Superior temporal gyrus (tissue), 1 donor: Measurements from ENCODE around the gene SLX4.

ENCODE experiments used
- DNase-seq: peaks from one replicate; pipeline ENCODE4 v3.0.0-alpha.2; 2016; ENCODE audit errors: extremely low spot score

SLX4 gene

DNA sequence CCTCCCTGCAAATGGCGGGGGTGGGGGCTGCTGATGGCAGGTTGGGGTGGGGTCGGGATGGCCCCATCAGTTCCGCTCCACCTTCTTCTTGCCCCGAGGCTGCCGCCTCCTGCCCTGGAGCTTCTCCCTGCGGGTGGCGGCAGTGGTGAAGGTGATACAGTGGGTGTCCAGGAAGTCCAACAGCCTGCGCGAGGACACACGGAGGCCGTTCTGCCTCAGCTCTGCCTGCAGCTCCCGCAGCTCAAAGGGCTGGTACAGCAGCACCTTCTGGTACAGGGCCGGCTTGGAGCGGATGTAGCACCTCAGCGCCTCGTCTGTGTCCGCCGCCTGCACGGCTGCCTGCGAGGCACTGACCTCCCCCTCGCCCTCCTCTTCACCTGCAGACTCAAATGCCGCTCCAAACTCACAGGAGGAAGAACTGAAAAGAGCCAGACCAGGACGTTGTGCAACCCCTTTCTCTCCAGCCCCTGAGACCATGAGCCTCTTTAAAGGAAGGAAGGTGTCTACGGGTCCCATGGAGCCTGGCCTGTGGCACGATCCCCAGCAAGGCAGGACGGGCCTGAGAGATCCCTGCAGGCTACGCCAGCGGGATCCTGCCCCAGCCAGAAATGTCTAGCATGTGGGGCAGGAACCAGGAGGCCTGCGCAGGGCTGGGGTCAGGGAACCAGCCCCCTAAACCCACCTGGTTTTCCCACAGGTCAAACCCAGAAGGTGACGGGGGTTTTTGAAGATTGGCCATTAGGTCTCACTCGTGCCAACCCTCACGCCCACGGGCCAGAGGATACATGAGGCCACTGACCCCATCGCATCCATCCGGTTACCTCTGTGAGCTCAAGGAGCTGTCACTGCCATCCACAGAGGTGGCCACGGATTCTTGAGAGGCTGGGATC lies 28.9 kb downstream of the SLX4 start:
- no peak for DNase-seq

DNA sequence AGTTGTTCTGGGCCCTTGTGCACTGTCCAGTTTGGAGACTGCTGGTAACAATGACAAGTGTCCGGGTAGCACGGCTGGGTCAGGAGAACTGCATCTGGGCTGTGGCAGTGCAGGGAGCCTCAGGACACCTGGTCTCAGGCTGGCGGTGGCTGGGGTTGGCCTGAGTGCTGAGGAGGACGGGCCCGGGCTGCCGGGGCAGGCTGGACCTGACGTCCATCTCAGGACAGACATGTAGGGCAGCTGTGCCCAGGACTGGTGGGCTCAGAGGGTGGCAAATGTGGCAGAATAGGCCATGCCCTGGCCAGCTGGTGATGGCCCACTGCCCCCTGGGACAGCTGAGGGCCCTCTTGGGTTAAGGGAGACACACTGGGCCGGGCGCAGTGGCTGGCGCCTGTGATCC lies 30.0 kb downstream of the SLX4 start:
- DNase-seq, result no peak

DNA sequence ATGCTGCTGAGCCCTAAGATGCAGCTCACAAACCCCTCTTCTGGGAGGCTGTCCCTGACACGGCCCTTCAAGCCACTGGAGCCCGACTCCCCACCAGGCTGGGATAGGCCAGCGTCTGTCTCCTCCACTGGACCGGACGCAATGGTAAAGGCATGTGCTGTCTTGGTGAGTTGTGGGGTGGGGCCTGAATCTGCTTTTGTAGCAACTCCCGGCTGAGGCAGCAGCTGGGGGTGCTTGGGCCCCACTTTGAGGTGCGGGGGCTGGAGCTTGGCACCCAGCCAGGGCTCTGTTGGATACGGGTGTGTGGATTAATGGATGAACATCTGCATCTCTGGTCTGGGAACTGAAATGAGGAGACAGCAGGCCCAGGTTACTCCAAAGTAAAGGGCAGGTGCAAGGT lies 30.7 kb downstream of the SLX4 start:
- no peak for DNase-seq

DNA sequence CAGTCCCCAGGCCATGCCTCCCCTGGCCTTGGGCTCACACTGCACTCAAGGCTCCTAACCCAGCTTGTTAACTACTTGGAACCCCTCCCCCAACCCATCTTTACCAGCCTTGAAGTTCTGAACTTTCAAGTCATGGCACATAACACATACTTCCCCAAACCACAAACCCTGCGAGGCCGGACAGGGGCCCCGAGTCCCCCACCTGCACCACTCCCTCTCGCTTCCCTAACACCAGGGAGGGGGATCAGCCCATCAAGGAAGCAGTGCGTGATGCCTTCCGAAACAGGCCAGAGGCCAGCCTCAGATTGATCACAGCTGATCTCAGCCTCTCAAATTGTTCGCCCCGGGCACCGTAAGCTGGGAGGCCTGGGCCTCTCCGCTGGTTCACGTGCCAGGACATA lies 31.2 kb downstream of the SLX4 start:
- no peak for DNase-seq

DNA sequence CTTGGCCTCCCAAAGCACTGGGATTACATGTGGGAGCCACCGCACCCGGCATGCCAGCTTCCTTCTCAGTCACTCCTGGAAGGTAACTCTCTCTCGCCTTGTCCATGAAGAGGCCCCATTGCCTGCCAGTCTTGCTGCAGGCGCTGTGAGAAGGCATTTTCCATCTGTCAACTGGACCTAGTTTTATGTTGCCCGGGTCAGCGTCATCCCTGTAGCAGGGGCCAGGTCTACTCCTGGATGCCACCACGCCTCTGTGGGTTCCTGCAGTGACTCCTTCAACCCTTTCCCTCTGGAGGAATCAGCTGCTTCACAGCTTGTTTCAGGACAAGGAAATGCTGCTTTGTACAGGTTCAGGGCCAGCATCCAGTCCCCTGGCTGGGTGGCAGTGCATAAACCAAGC lies 31.6 kb downstream of the SLX4 start:
- DNase-seq, result no peak

DNA sequence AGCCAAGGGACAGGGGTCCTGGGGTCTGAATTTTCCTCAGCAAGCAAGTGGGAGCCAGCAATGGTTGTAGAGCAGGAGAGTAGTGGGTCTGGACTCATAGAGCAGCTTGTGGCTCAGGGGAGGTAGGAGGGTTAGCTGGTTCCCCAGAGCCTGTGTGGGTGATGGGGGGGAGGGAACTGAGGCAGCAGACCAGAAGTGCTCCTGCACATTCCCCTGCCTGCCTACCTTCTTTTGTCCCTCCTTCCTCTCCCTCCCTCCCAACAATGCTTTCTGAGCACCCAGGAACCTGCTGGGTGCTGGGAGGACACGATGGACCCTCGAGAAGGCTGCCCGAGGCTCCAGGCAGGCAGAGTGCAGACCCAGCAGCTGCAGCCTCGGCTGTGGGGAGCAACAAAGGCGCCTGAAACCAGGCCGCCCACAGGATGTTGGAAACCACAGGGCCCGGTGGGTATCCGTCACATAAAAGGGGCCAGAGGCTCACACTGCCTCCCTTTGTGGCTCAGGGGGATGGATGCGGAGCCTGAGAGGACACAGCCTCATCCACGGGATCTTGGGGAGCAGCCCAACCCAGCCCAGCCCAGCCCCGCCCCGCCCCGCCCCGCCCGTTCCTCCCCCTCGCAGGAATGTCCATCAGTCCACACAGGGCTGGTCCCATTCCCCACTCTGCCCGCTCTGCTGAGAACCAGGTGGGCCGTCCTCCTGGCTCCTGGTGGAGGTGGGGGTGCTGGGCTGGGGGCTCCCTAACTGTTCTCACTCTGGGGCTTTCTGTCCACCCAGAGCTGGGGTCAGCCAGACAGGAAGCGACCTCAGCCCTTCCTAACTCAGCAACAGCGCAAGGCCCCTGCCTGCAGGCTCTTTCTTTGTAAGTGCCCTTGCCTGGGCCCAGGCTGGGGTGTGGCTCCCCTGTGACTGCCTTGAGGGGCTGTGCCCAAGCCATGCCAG lies 32.5 kb downstream of the SLX4 start:
- no peak for DNase-seq

DNA sequence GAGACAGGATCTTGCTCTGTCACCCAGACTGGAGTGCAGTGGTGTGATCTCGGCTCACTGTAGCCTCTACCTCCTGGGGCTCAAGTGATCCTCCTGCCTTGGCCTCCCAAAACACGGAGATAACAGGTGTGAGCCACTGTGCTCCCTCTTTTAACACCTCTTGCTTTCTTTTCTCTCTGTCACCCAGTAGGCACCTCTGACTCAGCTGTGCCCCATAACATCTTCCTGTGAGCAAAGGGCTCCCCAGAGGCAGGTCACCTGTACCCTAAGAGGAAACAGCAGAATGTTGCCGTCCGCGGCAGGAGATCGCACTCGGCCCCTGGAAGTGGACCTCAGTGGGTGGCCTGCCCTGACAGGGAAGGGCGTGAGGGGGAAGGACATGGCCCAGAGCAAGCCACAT lies 33.3 kb downstream of the SLX4 start:
- no peak for DNase-seq

DNA sequence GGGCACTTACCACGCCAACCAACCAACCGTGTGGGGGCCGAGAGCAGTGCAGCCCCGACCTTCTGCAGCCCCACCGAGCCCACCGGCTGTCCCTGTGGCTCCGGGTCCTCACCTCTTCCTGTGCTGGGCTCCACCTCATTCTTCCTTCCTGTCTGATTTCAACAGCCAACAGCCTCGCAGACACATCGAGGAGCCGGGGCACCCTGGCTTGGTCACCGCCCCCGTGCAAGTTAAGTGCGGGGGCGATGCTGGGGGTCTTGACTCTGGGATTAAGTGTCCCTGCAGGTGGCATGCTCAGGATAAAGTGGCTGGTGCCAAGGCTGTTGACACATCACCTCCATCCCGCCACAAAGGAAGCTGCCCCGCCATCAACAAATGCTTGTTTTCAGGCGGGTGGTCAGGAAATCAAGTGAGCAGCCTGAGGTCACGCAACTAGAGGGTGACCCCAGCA lies 34.1 kb downstream of the SLX4 start, which contains the start of gene NLRC3:
Gene NLRC3, minus strand, starts transcription at position 102 of the 451 bp plus-strand sequence. CDS start 12,367 bp downstream, outside the sequence.
- no peak for DNase-seq

DNA sequence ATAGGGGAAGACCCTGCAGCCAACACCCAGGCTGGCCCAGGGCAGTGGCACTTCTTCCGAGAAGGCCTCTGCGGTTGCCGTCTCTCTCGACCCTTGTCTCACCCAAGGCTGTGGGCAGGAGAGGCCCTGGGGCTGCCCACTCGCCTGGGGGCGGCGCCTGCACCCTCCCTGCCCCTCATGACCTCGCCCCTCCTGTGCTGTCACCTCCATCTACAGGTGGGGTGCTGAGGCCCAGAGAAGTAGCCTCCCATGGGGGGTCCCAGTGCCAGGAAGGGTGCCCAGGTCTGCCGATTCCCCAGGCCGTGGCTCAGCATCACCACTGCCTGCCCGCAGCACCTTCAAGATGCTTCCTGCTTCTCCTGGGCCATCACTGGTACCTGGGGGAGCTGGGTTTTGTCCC lies 35.2 kb downstream of the SLX4 start:
- DNase-seq, result no peak

DNA sequence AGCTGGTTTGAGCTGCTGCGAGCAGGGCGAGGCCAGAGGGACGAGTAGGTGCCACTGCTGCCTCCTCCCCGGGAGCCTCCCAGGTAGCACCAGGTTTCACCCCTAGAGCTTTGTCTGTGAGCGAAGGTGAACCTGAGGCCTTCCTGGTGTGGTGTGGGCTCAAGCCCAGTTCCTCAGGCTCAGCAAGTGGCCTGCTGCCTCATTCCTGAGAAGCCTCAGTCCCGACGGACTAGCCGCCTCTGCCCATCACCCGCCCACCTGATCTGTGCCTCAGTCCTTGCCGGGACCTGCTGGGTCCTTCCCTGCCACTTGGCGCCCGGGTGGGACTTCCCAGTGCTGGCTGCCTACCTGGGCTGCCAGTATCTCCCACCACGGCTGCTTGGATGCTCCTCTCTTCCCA lies 35.9 kb downstream of the SLX4 start:
- DNase-seq, result no peak

DNA sequence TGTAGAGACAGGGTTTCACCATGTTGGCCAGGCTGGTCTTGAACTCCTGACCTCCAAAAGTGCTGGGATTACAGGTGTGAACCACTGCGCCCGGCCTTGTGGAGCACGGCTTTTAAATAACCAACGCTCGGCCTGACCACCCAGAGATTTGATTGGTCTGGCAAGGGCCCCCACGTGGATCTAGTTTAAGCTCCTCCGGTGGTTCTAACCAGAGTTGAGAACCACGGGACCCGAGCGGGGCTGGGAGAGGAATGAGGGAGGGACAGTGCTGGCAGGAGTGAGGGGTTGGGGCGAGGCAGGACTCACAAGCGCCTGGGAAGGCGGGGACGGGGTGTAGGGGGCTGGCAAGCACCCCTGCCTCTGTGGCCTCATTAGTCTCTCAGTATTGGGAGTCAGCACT lies 37.2 kb downstream of the SLX4 start:
- no peak for DNase-seq

DNA sequence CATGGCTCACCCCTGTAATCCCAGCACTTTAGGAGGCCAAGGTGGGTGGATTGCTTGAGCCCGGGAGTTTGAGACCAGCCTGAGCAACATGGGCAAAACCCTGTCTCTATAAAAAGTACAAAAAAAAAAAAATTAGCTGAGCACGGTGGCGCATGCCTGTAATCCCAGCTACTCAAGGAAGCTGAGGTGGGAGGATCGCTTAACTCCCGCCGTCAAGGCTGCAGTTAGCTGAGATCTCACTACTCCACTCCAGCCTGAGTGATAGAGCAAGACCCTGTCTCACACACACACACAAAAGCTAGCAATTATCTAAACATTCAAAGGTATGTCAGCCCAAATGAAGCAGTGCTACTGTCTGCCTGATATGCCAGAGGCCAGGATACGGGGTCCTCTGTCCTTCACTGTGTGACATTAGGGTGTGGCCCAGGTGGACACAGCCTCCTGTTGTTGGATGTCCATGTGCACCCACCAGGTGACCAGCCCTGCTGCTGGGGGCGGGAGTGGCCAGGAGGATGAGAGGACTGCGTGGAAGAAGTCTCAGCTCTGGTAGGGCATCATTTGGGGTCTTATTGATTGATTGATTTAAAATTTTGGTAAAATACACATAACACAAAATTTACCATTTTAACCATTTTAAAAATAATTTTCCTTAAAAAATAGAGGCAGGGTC lies 38.1 kb downstream of the SLX4 start:
- no peak for DNase-seq

DNA sequence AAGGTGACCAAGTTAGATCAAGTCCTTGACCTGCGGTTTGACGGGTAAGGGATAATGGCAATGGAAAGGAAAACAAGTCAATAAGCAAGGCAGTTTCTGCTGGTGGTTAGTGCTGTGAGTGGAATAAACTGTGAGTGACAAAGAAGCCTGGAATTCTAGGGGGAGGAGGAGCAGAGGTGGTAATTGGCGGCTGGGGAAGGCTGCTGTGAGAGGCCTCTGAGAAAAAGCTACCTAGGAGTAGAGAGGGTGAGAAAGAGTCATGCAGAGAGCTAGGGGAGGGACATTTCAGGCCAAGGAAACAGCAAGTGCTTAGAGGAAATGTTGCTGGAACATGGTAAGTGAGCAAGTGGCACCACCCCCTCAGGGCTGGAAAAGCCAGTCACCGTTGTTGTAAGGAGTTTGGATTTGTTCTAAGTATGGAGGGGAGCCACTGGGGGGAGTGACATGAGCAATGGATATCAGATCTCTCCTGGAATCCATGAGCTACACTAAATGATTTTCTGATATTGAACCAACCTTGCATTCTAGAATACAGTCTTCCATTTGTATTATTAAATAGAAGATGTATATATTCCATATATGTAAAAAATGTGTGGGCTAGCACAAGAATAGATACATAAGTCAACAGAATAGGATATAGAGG lies 40.9 kb downstream of the SLX4 start:
- DNase-seq, result no peak

DNA sequence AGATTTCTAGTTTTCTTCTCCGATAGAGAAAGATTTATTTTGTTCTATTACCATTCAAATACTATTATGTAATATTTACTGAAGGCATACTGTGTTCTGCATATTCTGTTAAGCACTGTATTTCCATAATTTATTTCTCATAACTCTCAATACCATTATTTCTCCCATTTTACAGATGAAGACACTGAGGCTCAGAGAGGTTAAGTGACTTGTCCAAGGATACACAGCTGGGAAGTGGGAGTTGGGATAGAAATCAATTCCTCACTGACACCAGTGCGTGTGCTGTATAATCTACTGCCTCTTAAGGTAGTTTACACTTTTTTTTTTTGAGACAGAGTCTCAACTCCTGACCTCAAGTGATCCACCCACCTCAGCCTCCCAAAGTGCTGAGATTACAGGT lies 41.6 kb downstream of the SLX4 start:
- DNase-seq, result no peak

DNA sequence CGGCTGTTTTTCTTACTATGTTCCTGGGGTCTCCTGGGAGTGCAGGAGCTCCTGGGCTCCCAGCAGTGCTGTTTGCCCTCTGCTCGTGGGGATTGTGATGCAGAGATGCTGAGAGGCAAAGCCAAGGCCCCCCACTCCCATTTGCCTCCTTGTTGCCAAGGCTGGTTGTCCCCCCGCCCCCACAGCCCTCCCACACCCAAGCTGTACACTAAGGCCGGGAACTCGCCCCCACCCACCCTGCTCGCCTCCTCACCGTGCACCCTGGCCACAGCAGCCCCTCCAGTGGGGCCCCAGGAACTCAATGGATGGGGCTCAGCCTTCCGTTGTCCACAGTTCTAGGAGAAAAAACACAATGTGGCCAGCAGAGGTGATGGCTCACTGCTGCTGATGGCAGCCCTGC lies 44.4 kb downstream of the SLX4 start:
- no peak for DNase-seq

DNA sequence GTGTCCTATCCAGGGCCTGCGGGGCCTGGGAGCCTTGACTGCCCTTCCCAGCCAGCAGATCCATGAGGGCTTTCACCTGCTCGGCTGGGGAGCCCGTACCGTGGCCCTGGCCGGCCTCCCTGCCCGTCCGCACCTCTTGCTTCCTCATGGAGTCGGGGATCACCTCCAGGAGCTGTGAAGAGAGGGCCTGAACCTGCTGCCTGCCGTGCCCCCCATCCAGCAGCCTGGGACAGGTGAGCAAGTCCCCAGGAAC lies 46.6 kb downstream of the SLX4 start:
- no peak for DNase-seq

DNA sequence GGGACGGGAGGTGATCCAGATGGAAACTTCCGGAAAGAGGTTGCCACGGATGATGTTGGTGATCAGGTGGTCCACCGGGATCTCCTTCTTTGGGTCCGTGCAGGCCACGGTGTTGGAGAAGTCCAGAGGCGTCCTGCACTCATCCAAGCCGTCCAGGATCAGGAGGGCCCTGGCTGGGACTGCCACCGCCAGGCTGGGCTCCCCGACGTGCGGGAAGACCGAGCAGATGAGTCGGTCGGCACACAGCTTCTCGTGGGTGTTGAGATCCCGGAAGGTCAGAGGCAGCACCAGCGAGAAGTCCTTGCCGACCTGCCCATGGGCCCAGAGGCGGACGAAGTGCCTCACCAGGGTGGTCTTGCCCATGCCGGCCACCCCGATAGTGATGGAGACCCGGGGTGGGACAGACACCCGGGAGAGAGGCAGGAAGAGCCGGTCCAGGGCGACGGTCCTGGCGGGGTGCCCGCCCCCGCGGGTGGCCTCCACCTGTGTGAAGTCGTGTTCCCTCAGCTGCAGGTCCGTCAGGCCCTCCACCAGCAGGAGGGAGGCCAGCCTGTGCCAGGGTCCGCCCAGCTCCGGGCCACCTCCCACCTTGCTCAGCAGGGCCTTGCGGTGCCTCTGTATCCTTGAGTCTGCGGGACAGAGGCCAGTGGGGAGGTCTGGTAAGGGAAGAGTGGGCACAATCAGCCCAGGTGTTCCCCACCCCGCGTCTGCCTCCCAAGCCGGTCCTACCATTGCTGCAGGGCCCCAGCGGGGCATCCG lies 47.1 kb downstream of the SLX4 start:
- DNase-seq, result no peak

DNA sequence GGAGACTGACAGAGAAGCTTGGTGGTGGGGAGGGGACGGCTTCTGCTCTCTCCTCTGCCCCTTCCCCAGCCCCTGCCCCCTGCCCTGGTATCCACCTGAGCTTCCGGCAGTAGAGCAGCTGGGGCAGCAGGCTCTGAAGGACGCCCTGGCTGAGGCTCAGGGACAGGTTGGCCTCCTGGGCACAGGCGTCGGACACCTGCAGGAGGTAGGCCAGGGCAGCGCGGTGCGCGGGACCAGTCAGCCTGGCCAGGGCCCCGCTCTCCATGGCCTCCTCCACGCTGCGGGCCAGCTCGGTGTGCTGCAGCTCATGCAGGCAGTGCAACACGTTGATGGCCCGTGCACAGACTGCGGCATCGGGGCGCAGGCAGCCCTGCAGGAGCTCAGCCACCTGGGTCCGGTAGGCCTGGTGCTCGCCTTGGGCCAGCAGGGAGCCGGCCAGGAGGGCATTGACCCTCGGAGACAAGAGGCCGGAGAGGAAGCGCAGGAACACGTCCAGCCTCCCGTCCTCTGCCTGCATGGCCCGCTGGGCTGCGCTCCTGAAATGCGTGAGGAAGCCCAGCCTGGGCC lies 48.4 kb downstream of the SLX4 start:
- DNase-seq, result no peak

DNA sequence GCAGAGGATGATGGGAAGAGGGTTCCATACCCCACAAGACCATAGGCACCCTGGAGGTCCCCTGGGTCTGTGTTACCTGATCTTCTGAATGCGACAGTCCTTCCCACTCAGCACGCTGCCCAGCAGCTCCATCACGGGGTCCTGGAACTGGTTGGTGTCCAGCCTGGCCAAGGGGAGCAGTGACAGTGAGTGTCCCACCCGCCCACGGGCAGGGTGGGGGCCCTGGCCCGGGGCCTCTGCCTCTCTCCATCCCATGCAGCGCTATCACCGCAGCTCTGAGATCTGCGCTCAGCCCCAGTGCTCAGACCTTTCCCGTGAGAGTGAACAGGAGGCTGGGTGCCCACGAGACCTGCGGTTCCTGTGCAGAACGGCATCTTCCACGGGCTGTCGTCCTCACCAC lies 49.8 kb downstream of the SLX4 start:
- DNase-seq, result no peak

DNA sequence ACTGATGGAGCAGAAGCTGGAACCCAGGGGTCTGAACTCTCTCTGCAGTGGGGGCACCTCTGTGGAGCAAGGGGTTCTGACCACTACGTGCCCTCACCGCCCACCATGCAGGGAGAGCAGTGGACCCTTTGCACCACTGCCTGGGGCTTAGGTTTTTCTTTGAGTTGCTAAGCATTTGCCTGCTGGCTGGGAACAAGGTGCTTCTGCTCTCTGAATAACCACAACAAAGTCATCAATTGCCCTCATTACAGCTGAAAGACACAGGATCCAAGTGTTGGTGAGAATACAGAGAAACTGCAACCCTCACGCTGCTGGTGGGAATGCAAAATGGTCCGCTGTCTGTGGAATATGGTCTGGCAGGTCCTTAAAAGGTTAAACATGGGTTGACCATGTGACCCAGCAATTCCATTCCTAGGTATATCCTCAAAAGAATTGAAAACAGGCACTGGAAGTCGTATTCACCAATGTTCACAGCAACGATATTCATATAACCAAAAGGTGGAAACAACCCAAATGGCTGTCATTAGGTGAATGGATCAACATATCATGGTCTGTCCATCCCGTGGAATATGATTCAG lies 57.0 kb downstream of the SLX4 start:
- no peak for DNase-seq
